Keratinocyte (primary cell): Measurements from ENCODE around the gene SPTLC2.

Experiments used
- CTCF ChIP-seq, 3 experiments: IDR thresholded peaks in 1 of 3; conservative IDR thresholded peaks in 1 of 3; optimal IDR thresholded peaks in 1 of 3; 2 replicates in 2 of 3; 3 replicates in 1 of 3; pipeline versions ENCODE3 to v1.5.1; 2011; ENCODE audit warnings: low read length in 3 of 3, mild to moderate bottlenecking in 3 of 3, moderate library complexity in 2 of 3, control low read depth in 1 of 3, inconsistent platforms in 1 of 3; ENCODE audit not compliant: insufficient read depth in 2 of 3; ENCODE audit errors: extremely low read depth in 1 of 3
- EZH2 ChIP-seq: IDR thresholded peaks from one replicate; pipeline ENCODE4 v1.6.1; 2012; ENCODE audit warnings: inconsistent platforms, mild to moderate bottlenecking, low read length, moderate library complexity

GRCh38 chr14:77649326-77649725, 32.9 kb upstream of the SPTLC2 start:
- TF ChIP-seq CTCF (optimal IDR thresholded peaks at IDR 0.05 in 1 of 3, IDR thresholded peaks at IDR 0.05 in 1 of 3, conservative IDR thresholded peaks at IDR 0.05 in 1 of 3; ENCODE audit: extremely low read depth in 1 of 3, insufficient read depth in 2 of 3, low read length in 3 of 3), result no peak
- no peak for TF ChIP-seq EZH2
